ENCODE measurements around the gene NUTM2D.
"Not testable (repeated sequence)": the region's sequence is repeated elsewhere in the genome, so short reads cannot be mapped to it uniquely, and the experiment has no call there.

DNA sequence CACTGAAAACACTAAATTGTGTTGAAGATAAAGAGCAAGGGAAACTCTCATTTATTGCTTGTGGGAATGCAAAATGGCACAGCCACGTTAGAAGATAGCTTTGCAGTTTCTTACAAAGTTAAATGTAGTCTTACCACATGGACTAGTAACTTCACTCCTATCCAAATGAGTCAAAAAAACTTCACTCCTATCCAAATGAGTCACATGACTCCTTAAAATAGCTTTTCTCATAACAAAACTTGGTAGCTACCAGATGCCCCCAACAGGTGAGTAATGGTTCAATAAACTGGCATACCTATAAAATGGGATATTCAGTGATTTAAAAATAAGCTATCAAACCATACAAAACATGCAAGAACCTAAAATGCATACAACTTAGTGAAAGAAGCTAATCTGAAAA lies 36.0 kb upstream of the NUTM2D start:
- TF ChIP-seq, protein P1, sequence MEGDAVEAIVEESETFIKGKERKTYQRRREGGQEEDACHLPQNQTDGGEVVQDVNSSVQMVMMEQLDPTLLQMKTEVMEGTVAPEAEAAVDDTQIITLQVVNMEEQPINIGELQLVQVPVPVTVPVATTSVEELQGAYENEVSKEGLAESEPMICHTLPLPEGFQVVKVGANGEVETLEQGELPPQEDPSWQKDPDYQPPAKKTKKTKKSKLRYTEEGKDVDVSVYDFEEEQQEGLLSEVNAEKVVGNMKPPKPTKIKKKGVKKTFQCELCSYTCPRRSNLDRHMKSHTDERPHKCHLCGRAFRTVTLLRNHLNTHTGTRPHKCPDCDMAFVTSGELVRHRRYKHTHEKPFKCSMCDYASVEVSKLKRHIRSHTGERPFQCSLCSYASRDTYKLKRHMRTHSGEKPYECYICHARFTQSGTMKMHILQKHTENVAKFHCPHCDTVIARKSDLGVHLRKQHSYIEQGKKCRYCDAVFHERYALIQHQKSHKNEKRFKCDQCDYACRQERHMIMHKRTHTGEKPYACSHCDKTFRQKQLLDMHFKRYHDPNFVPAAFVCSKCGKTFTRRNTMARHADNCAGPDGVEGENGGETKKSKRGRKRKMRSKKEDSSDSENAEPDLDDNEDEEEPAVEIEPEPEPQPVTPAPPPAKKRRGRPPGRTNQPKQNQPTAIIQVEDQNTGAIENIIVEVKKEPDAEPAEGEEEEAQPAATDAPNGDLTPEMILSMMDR (IDR thresholded peaks at IDR 0.05), result not testable (repeated sequence)
- TF ChIP-seq POLR2A (IDR thresholded peaks at IDR 0.05), result not testable (repeated sequence)
